ENCODE data around the gene ASTN2.

Gene ASTN2

DNA sequence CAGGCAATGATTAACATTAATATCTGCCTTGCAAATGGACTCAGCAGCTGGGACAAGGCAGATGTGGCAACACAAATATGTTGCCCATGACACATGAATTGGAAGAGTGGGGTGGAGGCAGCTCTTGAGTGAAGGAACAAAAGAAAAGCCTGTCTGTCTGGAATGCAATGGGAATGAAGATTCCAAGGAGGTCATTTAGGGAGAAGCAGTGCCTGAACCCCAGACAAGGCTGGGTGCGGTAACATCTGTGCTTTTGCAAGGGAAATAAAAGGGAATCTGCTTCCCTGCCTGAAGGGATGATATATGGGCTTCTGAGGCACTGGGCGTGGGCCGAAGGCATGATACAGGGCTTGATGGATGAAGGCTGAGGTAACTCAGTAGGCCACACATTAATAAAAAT lies 821.9 kb downstream of the ASTN2 start:
- TF ChIP-seq, protein P1, sequence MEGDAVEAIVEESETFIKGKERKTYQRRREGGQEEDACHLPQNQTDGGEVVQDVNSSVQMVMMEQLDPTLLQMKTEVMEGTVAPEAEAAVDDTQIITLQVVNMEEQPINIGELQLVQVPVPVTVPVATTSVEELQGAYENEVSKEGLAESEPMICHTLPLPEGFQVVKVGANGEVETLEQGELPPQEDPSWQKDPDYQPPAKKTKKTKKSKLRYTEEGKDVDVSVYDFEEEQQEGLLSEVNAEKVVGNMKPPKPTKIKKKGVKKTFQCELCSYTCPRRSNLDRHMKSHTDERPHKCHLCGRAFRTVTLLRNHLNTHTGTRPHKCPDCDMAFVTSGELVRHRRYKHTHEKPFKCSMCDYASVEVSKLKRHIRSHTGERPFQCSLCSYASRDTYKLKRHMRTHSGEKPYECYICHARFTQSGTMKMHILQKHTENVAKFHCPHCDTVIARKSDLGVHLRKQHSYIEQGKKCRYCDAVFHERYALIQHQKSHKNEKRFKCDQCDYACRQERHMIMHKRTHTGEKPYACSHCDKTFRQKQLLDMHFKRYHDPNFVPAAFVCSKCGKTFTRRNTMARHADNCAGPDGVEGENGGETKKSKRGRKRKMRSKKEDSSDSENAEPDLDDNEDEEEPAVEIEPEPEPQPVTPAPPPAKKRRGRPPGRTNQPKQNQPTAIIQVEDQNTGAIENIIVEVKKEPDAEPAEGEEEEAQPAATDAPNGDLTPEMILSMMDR (IDR thresholded peaks at IDR 0.05; ENCODE audit: low read depth, low read length) = no peak
- no peak overlapping the region for H3K4me3 ChIP-seq (ENCODE audit: low read depth, low read length)

DNA sequence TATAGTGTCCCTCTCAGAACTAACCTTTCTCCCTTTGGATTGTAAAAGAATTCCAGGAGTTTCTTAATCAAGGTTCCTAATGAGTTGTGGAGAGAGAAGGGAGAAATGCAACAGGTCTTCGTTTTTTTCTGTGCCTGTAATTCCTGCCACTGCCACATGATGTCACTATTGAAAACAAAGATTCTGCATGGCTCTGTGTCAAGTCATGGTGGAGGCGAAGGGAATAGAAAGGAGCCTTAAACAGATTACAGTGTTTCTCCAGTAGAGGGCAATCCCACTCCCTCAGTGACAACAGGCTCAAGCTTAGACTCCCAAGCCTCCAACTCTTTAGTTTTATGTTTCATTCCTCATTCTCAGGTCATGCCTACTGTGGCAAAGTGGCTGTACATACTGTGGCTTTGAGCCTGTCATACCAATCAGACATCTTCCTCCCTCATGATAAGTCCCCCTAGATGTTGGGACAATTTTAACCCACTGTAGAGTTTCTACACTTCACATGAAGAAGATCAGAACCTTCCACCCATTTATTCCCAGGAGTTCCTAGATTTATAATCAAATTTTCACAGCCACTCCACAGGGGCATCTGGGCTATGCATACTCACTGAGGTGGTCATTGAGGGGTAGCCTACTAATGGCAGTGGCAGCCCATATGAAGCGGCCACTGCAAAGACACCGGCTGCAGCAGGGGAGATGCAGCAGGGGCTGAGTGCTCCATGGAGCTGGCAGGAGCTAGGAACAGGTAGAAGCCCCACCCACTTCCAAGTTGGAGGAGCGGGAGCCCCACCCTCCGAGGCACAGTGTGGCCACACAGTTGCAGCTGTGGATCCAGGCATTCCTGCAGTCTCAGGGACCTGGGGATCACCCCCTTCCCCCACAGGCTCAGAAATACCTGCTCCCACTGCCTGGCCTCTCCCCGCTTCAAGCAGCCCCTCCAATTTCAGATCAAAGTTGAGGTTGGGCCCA lies 825.2 kb downstream of the ASTN2 start:
- TF ChIP-seq, protein P1 (IDR thresholded peaks at IDR 0.05; ENCODE audit: low read depth, low read length) = peak; percentile 55; the same call in 1 of the 2 replicates
- no peak overlapping the region for H3K4me3 ChIP-seq (ENCODE audit: low read depth, low read length)

DNA sequence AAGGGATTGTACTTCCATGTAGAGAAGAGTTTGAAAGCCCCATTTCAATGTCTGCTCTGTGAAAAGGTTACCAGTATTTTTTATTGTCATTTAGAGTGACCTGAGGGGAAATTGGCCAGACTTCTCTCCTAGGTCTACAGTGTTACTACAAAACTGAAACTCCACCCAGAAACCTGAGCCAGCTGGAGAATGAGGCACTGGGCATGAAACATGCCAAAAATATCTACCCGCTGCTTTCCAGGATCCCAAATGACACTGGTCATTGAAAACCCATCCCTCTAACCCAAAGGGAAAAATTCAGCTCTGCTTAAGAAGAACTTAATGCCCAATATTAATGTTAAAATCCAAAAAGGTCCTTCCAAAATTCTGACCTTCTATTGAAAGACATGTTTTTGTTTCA lies 826.9 kb downstream of the ASTN2 start:
- H3K4me3 ChIP-seq (ENCODE audit: low read depth, low read length) = no peak overlapping the region
- TF ChIP-seq, protein P1 (IDR thresholded peaks at IDR 0.05; ENCODE audit: low read depth, low read length) = no peak

GRCh38 chr9:116585896-116586295 lies 829.0 kb downstream of the ASTN2 start:
- TF ChIP-seq, protein P1 (IDR thresholded peaks at IDR 0.05; ENCODE audit: low read depth, low read length) = no peak
- no peak overlapping the region for H3K4me3 ChIP-seq (ENCODE audit: low read depth, low read length)

GRCh38 chr9:116585204-116585603 lies 829.7 kb downstream of the ASTN2 start:
- no peak overlapping the region for H3K4me3 ChIP-seq (ENCODE audit: low read depth, low read length)
- TF ChIP-seq, protein P1 (IDR thresholded peaks at IDR 0.05; ENCODE audit: low read depth, low read length) = no peak

DNA sequence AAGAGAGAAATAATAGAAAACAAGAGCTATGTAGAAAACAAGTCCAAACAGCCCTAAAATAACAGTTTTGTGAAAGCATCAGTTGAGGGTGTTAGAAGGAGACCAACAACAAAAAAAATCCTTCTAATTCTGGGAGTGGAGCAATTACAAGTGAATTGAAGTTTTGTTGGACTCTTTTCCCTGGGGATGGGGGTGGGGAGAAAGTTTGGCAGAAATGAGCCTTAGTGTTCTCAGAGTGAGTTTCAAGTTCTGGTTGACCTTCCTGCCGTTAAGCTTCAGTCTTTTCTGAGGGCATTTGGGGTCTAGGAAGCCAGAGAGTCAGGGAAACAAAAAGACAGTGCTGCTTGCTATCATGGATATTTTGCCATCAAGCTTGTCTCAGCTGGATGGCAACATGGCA lies 834.0 kb downstream of the ASTN2 start:
- no peak overlapping the region for H3K4me3 ChIP-seq (ENCODE audit: low read depth, low read length)
- TF ChIP-seq, protein P1 (IDR thresholded peaks at IDR 0.05; ENCODE audit: low read depth, low read length) = no peak

DNA sequence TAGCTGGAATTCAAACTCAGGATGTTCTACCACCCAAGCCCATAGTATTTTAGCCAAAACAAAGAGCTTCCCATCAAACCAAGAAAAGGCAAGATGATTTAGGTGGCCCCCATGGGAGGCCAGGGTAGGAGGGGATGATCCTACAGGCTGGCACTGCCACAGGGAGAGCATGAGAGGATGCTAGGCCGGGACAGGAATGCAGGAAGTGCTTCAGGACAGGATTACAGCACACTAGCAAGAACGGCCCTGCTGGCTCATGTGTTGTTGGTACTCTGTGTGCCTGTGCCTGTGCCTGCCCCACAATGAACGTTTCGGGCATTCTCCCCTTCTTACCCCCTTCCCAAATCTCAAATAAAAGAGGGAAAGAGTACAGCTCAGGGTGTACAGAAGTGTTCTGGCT lies 838.5 kb downstream of the ASTN2 start:
- TF ChIP-seq, protein P1 (IDR thresholded peaks at IDR 0.05; ENCODE audit: low read depth, low read length) = no peak
- no peak overlapping the region for H3K4me3 ChIP-seq (ENCODE audit: low read depth, low read length)
